Hypothalamus (tissue), 51 donors: ENCODE results near the gene CMTM4.
"Not testable (repeated sequence)": the region's sequence is repeated elsewhere in the genome, so short reads cannot be mapped to it uniquely, and the experiment has no call there.

Source experiments
- DNase-seq, 51 donors: peaks; one replicate each; lab custom pipeline; 2025; lab: John Stamatoyannopoulos, UW

Gene CMTM4

DNA sequence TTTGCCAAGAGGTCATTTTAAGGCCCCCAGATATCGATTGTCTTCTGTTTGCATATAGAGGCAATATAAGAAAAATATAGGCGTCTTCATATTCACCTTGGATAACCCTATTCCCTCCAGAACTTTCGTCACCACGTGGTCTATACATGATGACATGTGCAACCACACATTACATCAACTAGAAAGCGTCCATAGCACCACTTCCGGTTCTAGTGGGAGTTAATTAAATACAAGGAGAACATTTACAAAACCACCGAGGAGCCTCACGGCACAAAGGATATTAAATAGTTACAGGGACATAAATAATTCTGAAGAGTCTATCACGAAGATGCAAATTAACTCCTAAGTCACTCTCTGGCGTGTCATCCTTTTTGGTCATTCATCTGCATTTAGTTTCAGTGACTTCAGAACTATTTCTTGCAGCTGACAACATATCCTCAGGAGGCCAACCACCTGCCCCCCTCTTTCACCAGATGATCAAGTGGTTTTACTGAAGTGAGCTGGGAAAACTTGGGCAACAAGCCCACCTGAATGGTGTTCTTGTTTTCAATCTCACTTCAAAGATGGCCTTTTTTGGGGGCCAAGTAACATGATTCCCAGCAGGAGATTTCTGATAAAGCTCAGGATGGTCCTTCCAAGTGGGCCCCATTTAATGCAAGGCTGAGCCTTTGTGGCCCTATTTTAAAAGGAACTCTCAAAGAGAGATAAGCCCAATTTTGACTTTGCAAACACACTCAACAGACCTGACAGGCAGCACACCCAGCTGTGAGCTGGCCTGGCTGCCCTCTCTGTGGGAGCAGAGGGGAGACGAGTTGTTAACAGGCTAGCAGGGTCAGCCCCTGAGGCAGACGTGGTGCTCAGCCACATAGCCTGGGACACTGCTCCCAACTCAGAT is 76.8 kb downstream of the CMTM4 start:
- DNase-seq: no peak

DNA sequence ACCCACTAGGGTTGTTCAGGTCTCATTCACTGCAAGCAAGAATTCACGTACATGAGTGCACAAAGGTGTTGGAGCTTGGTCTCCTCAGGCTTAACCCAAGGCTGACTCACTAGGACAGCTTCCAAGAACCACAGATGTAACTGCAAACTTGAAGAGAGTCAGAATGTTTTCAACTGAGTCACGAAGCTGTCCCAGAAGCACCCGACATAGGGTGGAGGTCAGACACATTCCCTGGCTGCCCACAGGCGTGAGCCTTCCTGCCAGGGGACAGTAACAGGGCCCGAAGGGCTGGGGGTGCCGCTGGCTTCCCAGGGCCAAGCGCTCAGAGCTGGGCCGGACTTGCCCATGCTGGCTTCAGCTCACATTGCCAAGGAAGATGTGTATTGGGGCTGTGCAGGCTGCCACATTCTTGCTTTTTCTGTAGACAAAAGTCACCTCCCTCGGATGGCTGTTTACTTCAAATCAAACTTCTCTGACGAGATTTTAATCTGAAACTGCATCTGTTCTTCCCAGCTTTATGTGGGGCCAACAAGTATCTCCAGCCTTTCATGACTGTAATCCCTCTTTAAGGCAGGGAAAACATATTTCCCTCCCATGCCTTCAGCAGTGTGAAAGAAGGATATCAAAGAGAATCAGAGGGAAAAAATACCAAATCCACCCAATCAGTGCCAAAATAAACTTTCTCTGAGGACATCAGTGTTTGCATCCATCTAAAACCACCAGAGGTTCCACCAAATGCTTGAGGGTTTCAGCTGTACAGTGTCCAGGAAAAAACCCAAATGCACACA is 77.8 kb downstream of the CMTM4 start:
- no peak for DNase-seq

DNA sequence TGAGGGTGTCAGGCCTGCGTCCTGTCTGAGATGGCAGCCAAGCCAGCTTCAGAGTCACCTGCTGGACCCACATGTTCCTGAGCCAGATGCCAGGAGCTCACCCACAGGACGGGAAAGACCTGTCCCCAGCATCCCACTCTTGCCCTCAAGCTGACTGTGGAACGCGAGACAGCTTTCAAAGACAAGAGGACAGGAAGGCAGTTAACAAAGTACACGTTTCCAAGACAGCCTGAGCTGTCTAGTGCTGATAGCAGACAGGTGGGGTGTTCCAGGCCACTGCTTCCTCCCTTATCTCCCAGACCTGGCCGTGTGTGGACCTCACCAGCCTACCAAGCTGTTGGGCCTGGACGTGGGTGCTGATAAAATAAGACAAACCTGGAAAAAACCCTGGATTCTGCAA is 78.8 kb downstream of the CMTM4 start:
- no peak for DNase-seq

DNA sequence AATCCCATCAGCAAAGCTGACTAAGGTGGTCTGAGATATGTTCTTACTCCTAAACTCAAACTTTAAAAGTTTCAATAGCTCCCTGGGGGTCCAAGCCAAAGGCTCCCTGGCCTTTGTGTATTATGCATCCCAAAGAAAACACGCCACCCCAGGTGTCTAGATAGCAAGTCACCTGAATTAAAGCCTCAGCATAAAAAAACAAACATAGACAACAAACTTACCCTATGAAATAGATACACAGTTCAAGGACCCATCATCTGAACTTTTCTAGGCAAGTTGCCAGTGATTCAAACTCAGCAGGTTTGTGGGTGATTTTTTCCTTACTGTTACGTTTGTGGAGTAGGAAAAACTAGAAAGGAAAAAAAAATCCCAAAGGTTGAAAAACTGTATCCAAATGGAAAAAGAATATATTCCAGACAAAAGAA is 79.5 kb downstream of the CMTM4 start:
- no peak for DNase-seq

DNA sequence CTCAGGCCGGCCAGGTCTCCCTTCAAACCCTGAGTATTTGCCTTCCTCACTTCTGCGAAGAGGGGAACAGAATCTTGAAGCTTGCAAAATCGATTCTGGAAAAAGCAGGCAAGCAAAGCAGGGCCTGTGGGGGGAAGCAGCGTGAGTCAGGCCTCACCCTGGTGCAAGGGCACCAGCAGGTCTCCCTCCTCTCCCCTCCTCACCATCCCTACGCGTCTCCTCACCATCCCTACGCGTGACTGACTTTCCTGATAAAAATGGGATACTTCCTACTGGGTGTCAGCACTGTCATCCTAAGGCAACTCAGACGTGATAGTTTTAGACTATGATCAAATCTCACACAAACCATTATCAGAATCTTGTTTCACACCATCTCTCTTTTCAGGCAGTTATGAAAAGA is 80.0 kb downstream of the CMTM4 start:
- DNase-seq: no peak

DNA sequence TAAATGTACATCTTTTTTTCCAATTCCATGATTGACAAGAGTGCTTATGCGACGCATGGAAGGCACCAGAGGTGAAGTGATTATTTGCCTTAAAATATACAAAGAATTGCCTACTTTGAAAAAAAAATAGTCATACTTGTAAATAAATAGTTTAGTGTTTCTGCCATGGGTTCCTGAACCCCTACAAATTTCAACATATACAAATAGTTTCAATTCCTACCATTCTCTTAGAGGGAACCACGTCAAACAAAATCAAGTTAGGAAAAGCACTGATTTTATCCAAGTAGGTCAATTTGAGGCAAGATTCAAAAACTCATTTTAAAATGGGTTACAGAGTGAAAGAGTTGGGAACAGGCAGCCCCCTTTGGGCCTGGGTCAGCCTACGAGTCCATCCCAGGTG is 80.4 kb downstream of the CMTM4 start:
- DNase-seq: no peak

DNA sequence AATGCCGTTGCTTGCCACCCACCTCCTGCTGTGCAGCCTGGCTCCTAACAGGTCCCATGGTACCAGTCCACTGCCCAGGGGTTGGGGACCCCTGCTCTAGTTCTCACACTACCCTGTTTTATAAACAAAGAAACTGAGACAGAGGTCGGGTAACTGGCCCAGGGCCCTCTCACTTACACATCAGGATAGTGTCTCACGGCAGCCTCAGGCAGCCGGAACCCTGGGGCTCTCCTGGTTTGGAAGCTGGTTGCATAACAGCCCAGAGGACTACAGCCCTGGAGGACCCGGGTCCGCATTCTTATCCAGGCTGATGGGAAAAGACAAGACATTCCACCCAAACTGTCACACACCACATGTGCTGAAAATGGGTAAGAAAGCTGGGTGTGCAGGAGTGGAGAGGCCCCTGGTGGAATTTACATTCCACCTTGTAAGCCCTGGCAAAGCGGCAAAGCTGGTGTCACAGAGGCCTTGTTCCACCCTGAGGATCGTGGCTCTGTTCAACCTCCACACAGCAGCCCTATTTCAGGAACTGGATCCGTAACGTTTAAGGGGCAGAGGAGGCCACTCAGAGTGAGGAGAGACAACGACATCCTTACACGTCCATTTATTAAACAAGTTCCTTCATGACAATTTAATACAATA is 82.3 kb downstream of the CMTM4 start:
- no peak for DNase-seq

DNA sequence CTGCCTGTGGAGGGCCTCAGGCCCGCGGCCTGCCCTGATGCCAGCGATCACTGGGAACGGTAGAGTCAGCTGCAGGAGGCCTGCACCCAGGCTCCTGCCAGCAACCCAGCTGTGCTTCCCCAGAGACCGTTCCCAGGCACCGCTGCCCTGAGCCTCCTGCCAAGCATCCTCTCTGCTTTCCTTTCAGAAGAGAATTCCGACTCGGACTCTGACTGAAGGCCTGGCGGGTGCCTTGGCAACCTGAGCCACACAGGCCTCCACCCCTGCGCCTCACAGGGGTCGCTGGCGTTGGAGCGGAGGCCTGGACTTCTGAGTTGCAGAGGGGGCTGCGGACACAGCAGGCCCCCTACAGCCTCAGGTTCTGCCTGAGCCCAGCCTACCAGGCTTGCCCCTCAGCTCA is 84.1 kb downstream of the CMTM4 start:
- peak in 35 of 51 donors; percentile 12 to 79 (median 48) for DNase-seq

DNA sequence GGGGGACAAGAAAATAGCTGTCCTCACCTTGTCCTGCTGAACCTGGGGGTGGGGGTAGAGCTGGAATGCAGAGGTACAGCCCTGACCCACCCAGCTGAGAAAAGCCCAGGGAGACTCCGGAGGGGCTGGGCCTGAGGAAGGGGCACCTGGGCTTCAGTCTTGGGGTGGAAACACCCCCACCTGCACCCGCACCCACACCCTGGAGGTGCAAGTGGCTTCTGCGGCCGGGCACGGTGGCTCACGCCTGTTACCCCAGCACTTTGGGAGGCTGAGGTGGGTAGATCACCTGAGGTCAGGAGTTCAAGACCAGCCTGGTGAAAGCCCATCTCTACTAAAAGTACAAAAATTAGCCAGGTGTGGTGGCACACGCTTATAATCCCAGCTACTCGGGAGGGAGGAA is 84.6 kb downstream of the CMTM4 start:
- not testable (repeated sequence) for DNase-seq

DNA sequence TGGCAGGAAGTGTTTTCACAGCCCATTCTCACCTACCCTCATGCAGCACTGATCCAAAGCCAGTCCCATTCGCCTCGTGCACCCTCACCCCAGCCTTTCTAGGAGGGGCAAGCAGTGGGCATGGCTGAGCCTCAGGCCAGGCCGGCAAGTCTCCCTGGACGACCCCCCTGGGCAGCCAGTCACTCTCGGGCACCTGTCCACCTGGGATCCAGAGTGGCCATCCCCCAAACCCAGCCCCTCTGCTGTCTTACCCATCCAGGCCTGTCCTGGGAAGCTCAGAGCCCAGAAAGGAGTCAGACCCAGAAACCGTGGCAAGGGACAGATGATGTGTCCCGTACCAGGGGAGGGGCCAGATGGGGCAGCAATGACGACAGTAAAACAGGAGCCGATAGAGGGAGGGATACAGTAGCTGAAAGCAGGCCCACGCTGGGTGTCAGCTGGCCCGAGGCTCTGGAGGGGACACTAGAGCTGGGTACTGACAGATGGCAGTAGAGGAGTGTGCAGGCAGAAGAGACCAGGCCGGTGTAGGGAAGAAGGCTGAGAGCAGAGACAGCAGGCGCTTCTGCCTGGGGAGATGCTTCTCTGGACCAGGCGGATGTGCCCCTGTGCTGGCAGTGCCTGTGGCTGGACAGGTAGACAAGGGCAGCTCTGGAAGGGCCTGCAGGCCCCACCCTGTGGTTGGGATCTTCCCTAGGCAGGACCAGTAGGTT is 86.3 kb downstream of the CMTM4 start:
- DNase-seq: no peak

DNA sequence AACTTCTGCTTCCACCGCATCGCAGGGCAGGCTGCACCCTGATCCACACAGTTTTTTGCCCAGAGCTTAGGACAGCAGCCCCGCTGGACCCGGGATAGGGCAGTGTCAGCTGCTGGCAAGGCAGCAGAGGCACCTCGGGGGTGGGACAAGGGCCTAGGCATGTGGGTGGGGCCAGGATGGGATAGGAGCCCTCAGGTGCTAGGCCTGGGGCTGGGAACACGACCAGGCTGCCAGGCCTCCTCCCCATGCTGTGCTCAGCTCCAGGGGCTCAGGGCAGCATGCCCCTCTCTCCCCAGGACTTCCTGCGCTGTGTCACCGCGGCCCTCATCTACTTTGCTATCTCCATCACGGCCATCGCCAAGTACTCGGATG is 87.4 kb downstream of the CMTM4 start:
- no peak for DNase-seq

DNA sequence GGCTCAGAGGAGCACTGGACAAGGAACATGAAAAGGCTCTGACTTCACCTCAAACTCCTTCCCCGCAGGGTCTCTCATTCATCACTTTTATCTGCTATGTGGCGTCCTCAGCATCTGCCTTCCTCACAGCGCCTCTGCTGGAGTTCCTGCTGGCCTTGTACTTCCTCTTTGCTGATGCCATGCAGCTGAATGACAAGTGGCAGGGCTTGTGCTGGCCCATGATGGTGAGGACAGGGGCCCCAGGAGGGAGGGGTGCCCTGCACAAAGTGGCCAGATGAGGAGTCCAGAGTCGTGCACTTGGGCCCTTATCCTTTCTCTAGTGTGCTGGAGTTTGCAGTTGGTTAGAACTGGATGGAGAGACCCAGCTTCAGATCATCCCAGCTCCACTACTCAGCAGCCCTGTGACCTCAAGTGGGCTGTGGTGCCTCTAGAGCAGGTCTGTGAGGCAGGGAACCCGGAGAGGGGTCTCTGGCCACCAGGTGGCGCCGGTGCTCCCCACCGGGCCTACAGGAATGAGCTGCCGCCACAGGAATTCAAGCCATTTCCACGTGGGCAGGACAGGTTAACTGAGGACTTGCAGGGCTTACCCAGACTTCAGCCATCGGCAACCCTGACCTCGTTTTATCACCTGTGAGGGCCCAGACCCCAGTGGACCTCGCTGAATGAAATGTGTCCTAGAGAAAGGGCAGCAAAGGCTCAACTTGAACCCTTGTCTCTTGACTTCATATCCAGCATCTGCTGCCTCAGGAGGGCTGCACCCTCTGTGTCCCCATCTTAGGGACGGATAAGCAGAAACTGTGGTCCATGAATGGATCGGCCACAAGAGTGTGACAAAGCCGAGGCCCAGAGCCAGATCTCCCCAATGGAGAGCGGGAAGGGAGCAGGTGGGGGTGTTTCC is 88.1 kb downstream of the CMTM4 start:
- DNase-seq: peak in 47 of 51 donors; percentile 7 to 85 (median 60)

DNA sequence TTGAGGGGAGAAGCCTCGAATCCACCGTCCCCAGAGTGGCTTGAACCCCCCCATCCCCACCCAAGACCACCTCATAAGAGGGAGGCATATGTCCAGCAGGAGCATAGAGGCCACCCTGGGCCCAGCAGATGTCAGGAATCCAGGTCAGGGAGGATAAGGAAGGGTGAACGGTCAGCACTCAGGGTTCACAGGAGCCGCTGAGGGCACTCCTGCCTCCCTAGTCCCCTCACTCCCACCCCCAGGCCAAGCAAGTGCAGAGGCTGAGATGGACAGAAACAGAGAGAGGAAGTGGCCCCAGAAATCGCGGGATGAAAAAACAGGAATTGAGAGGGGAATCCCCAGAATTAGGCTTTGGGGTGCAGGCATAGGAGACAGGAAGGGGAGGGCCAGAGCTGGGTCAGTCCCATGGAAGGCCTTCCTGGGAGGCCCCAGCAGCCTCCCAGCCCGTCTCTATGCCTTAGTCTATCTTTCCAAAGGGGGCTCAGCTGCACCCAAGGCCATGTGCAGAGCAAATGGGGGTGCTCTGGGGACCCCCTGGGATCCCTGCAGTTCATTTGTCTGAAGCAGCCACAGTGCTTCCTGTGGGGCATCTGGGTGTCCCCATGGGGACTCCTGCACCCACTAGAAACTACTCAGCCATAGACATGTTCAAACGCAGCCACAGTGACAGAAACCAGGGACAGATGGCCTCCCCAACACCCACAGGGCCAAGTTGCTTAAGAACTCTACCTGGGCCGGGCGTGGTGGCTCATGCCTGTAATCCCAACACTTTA is 90.4 kb downstream of the CMTM4 start:
- peak in 3 of 51 donors; percentile 3 to 17 (median 15) for DNase-seq

DNA sequence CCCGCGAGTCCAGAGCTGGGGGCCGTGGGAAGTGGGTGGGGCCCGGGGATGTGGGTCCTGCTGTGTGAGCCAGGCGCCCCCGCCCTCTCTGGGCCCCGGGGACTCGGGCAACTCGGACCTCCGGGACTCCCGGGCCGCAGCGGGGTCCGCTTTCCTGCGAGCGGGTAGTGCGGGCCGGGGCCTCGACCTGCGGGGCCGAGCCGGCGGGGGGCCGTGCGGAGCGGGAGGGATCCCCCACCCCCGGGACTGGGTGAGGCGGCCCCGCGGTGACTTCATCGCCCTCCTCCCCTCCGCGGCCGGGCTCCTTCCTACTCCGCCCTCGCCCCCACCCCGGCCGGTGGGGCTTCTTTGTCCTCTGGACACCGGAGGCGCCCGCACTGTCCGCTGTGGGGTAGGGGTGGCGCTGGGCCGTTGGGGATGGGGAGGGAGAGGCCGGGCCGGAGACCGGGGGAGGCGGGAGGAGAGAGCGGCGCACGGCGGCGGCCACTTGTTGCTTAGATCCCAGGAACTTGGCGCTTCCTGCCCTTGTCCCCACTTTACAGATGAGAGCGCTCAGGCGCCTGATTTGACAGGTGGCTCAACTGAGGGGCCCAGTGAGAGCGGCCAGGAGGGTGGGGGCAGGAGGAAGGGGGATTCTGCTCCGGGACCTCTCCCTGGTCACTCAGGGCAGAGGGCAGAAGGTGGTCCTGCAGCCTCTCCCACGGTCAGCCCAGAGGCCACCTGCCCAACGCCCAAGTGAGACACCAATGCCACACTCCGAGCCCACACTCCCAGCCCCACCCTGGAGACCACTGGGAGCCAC is 91.2 kb downstream of the CMTM4 start:
- peak in 9 of 51 donors; percentile 19 to 66 (median 41) for DNase-seq

DNA sequence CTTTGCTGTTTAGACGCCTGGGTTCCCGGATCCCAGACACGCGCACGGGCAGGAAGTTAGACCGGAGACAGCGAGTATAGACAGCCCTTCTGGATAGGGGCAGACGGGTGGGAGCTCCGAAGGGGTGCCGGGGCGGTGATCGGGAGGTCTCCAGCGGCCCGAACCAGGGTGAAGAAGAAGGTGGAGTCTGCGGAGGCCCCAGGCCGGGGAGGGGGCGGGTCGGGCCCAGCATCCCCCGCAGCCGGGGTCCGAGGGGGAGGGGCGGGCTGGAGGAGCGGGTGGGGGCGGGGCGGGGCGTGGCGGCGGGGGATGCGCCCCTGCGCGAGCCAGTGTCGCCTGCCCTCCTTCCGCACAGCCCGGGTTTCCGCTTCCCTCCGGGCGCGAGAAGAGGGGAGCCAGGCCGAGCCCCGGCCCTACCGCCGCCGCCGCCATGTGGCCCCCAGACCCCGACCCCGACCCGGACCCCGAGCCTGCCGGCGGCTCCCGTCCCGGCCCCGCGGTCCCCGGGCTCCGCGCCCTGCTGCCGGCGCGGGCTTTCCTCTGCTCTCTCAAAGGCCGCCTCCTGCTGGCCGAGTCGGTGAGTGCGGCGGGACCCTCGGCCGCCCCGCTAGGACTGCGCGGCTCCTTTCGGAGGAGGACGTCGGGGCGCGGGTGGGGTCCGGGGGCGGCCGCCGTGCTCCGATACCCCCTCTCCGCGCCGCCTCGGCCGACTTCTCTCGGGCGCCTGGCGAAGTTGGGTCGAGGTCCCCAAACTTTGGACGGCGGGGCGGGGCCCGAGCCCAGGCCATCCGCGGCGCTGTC is 92.0 kb downstream of the CMTM4 start, which contains the start of gene CMTM3:
Gene CMTM3 (plus strand): TSS at position 329 of the 801 bp plus-strand sequence. CDS start 102 bp downstream, at position 431.
- peak in 21 of 51 donors; percentile 11 to 63 (median 46) for DNase-seq

DNA sequence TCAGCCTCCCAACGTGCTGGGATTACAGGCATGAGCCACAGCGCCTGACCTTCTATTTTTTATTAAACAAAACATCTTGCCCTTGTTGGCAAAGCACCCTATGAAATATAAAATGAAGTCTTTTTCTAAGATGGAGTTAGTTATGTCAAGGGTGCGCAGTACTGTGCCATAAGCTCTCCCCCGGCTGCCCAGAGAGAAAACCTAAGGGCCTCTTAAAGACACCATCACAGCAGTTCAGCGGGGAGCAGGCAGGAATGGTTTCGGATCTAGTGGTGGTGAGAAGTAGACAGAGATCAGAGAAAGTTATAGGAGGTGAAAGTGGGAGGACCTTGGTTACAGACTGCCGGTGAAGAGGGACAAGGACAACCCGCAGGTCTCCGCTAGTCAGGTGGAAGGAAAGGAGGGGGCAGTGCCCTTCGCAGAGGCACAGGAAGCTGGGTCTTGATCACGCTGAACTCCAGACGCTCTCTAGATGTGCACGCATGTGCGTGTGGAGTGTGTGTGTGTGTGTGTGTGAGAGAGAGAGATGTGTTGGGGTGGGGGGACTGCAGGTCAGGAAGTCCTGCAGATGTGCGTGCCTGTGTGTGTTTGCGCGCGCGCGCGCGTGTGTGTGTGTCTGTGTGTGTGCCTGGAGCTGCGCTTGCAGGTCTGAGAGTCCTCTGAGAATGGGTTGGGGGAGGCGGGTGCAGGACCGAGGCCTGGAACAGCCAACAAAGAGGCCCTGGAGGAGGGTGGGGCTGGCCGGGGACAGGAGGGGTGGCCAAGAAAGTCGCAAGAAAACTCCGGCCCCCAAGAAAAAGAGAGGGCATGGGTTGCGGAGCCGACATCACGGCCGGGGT is 92.8 kb downstream of the CMTM4 start:
- peak in 25 of 51 donors; percentile 21 to 60 (median 40) for DNase-seq
